Measurements from ENCODE around the gene SPOPL. TPM values are rescaled to one million over a fixed set of nuclear protein-coding genes. Genes with fewer than 3 reads are reported as not detected.

The SPOPL gene
- total and polyA plus RNA-seq, 2 of the 4 experiments (the other 2 are of a cell fraction), result 4.8 to 20.3 TPM

DNA sequence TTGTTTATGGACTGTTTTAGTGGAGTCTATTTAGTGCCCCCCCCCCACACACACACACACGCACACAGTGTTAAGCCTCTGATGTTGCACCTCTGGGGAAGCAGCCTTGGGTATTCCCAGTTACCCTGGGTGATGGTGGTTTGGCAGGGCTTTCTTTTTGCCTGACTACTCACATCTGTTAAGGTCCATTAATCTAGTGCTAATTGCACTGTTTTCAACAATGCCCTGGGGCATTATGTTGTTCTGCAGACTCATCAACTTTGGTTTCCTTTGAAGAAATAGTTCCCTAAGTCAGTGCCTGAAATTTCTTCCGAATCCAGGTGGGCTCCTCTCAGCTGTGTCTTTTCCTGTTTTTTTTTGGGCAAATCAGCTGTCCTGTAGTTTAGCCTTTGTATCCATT, 34.7 kb downstream of the SPOPL start:
- CTCF ChIA-PET, result interaction anchor here (0.6 kb wide), 1 partner anchor 26 kb away, joined by 3 read pairs; no protein-coding TSS in a partner anchor
- Histone ChIP-seq H3K4me1 (ENCODE audit: control insufficient read depth, insufficient read depth, low read length) (no peaks in the 10 kb centered on the region), H3K4ac (ENCODE audit: low read depth, low read length) (no peak overlapping the region), H3K18ac (ENCODE audit: low read depth, low read length) (no peak overlapping the region), H3K27ac (ENCODE audit: insufficient read depth, low read length) (no peak overlapping the region), H4K8ac (ENCODE audit: low read depth in 2 of 2, low read length in 2 of 2) (no peak overlapping the region), H3K9me3 (ENCODE audit: control insufficient read depth, insufficient read depth, low read length) (no peaks in the 10 kb centered on the region; the same call in 1 of the 2 replicates), H3K14ac (replicated peaks; ENCODE audit: low read depth, low read length) (no peak overlapping the region), H4K20me1 (ENCODE audit: insufficient read depth, low read length) (no peaks in the 10 kb centered on the region), H3K27me3 (ENCODE audit: control insufficient read depth, insufficient read depth, low read length) (no peaks in the 10 kb centered on the region), H3K23ac (ENCODE audit: low read depth, low read length) (no peak overlapping the region), H2AK5ac (ENCODE audit: low read depth, low read length) (no peak overlapping the region), H3K56ac (ENCODE audit: extremely low read depth, insufficient read depth, low read length) (no peak overlapping the region), H3K9me1 (ENCODE audit: insufficient read depth, low read length) (peaks cover 5% of the 10 kb centered on the region; the same call in 1 of the 2 replicates), H3K79me1 (ENCODE audit: low read depth in 1 of 2, low read length in 2 of 2) (peaks cover 8 to 14% of the 10 kb centered on the region in 2 experiments; a peak in 3 of 4 replicates), H2BK5ac (ENCODE audit: low read depth, low read length, poor library complexity, severe bottlenecking) (no peak overlapping the region), H2BK15ac (ENCODE audit: low read depth, low read length) (no peak overlapping the region), H4K91ac (ENCODE audit: insufficient read depth, low read depth, low read length) (no peak overlapping the region), H2BK20ac (ENCODE audit: low read depth, low read length) (no peak overlapping the region), H3K9ac (ENCODE audit: low read depth, low read length) (no peak overlapping the region), H3K4me2 (ENCODE audit: low read depth, low read length) (no peak overlapping the region), H3K4me3 (ENCODE audit: insufficient read depth, low read depth, low read length) (no peak overlapping the region), H2AFZ (replicated peaks; ENCODE audit: low read length, poor library complexity) (no peak overlapping the region), H4K5ac (ENCODE audit: low read depth, low read length) (no peak overlapping the region), H2AK9ac (replicated peaks; ENCODE audit: low read depth, low read length, poor library complexity) (no peak overlapping the region), H3K36me3 (ENCODE audit: control insufficient read depth, insufficient read depth, low read length) (peaks cover 5% of the 10 kb centered on the region; the same call in 1 of the 2 replicates), H2BK120ac (ENCODE audit: low read depth, low read length) (no peak overlapping the region)
- intact Hi-C loops (cut with micrococcal nuclease), result no loop called here
- no peak for ATAC-seq (ENCODE audit: low read depth)
- dilution Hi-C loops (cut with HindIII; ENCODE audit: low sequenced_read_pairs, unreplicated experiment), result no loop called here
- no peak for DNase-seq
- WGBS, 2 experiments (ENCODE audit: extremely low coverage in 2 of 2, insufficient read length in 1 of 2), result 100% methylated on average over 1 of the region's 2 CpGs; no CpG with 5 or more reads in 1 of the 2 experiments
- BruUV-seq (replicated peaks), result no TSS peak
- in situ Hi-C loops (cut with MboI; ENCODE audit: low sequenced_read_pairs), result no loop called here
- TF ChIP-seq RFX5 (IDR thresholded peaks at IDR 0.05; ENCODE audit: low read depth, low read length), result no peak
- TF ChIP-seq FOS (IDR thresholded peaks at IDR 0.05; ENCODE audit: low read depth, low read length), result no peak
- TF ChIP-seq MAZ (IDR thresholded peaks at IDR 0.05; ENCODE audit: borderline replicate concordance, low read depth, low read length), result no peak
- TF ChIP-seq NFE2L2 (IDR thresholded peaks at IDR 0.05; ENCODE audit: low read depth, low read length), result no peak
- no peak for TF ChIP-seq MXI1 (IDR thresholded peaks at IDR 0.05; ENCODE audit: borderline replicate concordance, low read depth, low read length)
- POLR2A ChIA-PET (ENCODE audit: unreplicated experiment), result no interaction called here
